NK-92 (cell line): ENCODE measurements around the gene GSTM4.
A peak's percentile ranks its signal among the peaks of the same experiment; 100 is the strongest.

Experiments
- DNase-seq: peaks from one replicate; lab custom pipeline; 2025; ENCODE audit not compliant: unreplicated experiment; lab: John Stamatoyannopoulos, UW

The GSTM4 gene

GRCh38 chr1:109636201-109636952, 19.5 kb upstream of the GSTM4 start:
- no peak for DNase-seq

GRCh38 chr1:109637446-109637845, 18.5 kb upstream of the GSTM4 start:
- DNase-seq, result no peak

- DNase-seq, result no peak
Observed at GRCh38 chr1:109639063-109639840, 16.6 kb upstream of the GSTM4 start.

GRCh38 chr1:109639841-109640184, 16.1 kb upstream of the GSTM4 start:
- no peak for DNase-seq

GRCh38 chr1:109640285-109640865, 15.5 kb upstream of the GSTM4 start:
- DNase-seq, result peak; percentile 21

- no peak for DNase-seq
Observed at GRCh38 chr1:109641078-109641740, 14.7 kb upstream of the GSTM4 start.

- DNase-seq, result no peak
Observed at GRCh38 chr1:109641861-109642260, 14.0 kb upstream of the GSTM4 start.

- no peak for DNase-seq
Observed at GRCh38 chr1:109642626-109643025, 13.3 kb upstream of the GSTM4 start.

GRCh38 chr1:109643385-109644230, 12.3 kb upstream of the GSTM4 start:
- no peak for DNase-seq

GRCh38 chr1:109644670-109645069, 11.2 kb upstream of the GSTM4 start:
- no peak for DNase-seq

- no peak for DNase-seq
Observed at GRCh38 chr1:109649491-109649914, 6.4 kb upstream of the GSTM4 start.

GRCh38 chr1:109650609-109651008, 5.3 kb upstream of the GSTM4 start:
- no peak for DNase-seq

- DNase-seq, result no peak
Observed at GRCh38 chr1:109652402-109652801, 3.5 kb upstream of the GSTM4 start.

- DNase-seq, result no peak
Observed at GRCh38 chr1:109653306-109653705, 2.6 kb upstream of the GSTM4 start.

- no peak for DNase-seq
Observed at GRCh38 chr1:109654519-109654918, 1.4 kb upstream of the GSTM4 start.

GRCh38 chr1:109657395-109657794, 1.5 kb downstream of the GSTM4 start:
- no peak for DNase-seq

GRCh38 chr1:109657970-109658369, 2.1 kb downstream of the GSTM4 start:
- no peak for DNase-seq

- DNase-seq, result no peak
Observed at GRCh38 chr1:109658533-109659042, 2.7 kb downstream of the GSTM4 start.

- DNase-seq, result no peak
Observed at GRCh38 chr1:109659145-109659544, 3.2 kb downstream of the GSTM4 start.

- DNase-seq, result no peak
Observed at GRCh38 chr1:109659997-109660690, 4.2 kb downstream of the GSTM4 start.
